LNCaP clone FGC (cell line): ENCODE measurements around the gene TWSG1.
"Not testable (repeated sequence)": the region's sequence is repeated elsewhere in the genome, so short reads cannot be mapped to it uniquely, and the experiment has no call there.

Experiments used
- DNase-seq: peaks from one replicate; pipeline ENCODE4 v3.0.0-alpha.2; 2011; ENCODE audit warnings: low read depth
- H3K4me3 ChIP-seq: 2 replicates; pipeline ENCODE4 v1.5.1; 2011; ENCODE audit warnings: mild to moderate bottlenecking, low read depth, low read length, control low read depth
- CTCF ChIP-seq: IDR thresholded peaks from 2 replicates; pipeline ENCODE4 v1.5.1; 2012; ENCODE audit warnings: mild to moderate bottlenecking; ENCODE audit not compliant: control insufficient read depth, insufficient read depth; ENCODE audit errors: extremely low read depth

Gene TWSG1

GRCh38 chr18:9421096-9421900, 86.7 kb downstream of the TWSG1 start:
- DNase-seq: no peak
- no peak for TF ChIP-seq CTCF
- H3K4me3 ChIP-seq: no peak overlapping the region

GRCh38 chr18:9421901-9422327, 87.3 kb downstream of the TWSG1 start:
- no peak overlapping the region for H3K4me3 ChIP-seq
- DNase-seq: no peak
- TF ChIP-seq CTCF: no peak

- no peak for DNase-seq
- TF ChIP-seq CTCF: no peak
- H3K4me3 ChIP-seq: no peak overlapping the region
Measured at GRCh38 chr18:9422816-9423519, 88.4 kb downstream of the TWSG1 start.

- DNase-seq, H3K4me3 ChIP-seq: not testable (repeated sequence)
Measured at GRCh38 chr18:9423648-9424047, 89.1 kb downstream of the TWSG1 start.

GRCh38 chr18:9424235-9424634, 89.7 kb downstream of the TWSG1 start:
- H3K4me3 ChIP-seq, DNase-seq: not testable (repeated sequence)

- no peak for DNase-seq
- no peak overlapping the region for H3K4me3 ChIP-seq
- no peak for TF ChIP-seq CTCF
Measured at GRCh38 chr18:9426753-9427152, 92.2 kb downstream of the TWSG1 start.

GRCh38 chr18:9428301-9428706, 93.7 kb downstream of the TWSG1 start:
- no peak overlapping the region for H3K4me3 ChIP-seq
- DNase-seq: peak; percentile 67
- TF ChIP-seq CTCF: no peak
